Measurements from ENCODE around the gene OR5D13.

GRCh38 chr11:55811067-55811466, 37.8 kb downstream of the OR5D13 start, which contains the start of gene OR5L1:
- TF ChIP-seq, protein P1, sequence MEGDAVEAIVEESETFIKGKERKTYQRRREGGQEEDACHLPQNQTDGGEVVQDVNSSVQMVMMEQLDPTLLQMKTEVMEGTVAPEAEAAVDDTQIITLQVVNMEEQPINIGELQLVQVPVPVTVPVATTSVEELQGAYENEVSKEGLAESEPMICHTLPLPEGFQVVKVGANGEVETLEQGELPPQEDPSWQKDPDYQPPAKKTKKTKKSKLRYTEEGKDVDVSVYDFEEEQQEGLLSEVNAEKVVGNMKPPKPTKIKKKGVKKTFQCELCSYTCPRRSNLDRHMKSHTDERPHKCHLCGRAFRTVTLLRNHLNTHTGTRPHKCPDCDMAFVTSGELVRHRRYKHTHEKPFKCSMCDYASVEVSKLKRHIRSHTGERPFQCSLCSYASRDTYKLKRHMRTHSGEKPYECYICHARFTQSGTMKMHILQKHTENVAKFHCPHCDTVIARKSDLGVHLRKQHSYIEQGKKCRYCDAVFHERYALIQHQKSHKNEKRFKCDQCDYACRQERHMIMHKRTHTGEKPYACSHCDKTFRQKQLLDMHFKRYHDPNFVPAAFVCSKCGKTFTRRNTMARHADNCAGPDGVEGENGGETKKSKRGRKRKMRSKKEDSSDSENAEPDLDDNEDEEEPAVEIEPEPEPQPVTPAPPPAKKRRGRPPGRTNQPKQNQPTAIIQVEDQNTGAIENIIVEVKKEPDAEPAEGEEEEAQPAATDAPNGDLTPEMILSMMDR (IDR thresholded peaks at IDR 0.05), result no peak
- no peak for TF ChIP-seq POLR2AphosphoS5 (IDR thresholded peaks at IDR 0.05)

All from breast epithelium (tissue), 3 donors.